SJCRH30 (cell line): ENCODE data around the gene NEXMIF. TPM values are rescaled to one million over a fixed set of nuclear protein-coding genes. Genes with fewer than 3 reads are reported as not detected.

Experiments
- DNase-seq, 2 experiments: peaks; one replicate each; pipeline ENCODE4 v3.0.0-alpha.2; 2015 to 2020
- H3K27ac ChIP-seq: fragments of 250-450 bp; sonication (Bioruptor Pico); 2 replicates; pipeline ENCODE4 v1.5.1; 2020; ENCODE audit warnings: mild to moderate bottlenecking, moderate library complexity
- H3K27me3 ChIP-seq: fragments of 250-450 bp; sonication (Bioruptor Pico); 2 replicates; pipeline ENCODE4 v1.5.1; 2020; ENCODE audit warnings: mild to moderate bottlenecking, moderate library complexity
- H3K36me3 ChIP-seq: fragments of 250-450 bp; sonication (Bioruptor Pico); 2 replicates; pipeline ENCODE4 v1.5.1; 2020; ENCODE audit warnings: mild to moderate bottlenecking, moderate library complexity
- H3K4me1 ChIP-seq: fragments of 250-450 bp; sonication (Bioruptor Pico); 2 replicates; pipeline ENCODE4 v1.5.1; 2020; ENCODE audit warnings: mild to moderate bottlenecking, moderate library complexity
- H3K4me3 ChIP-seq: fragments of 250-450 bp; sonication (Bioruptor Pico); 2 replicates; pipeline ENCODE4 v1.5.1; 2020; ENCODE audit warnings: mild to moderate bottlenecking, moderate library complexity
- H3K9me3 ChIP-seq: fragments of 250-450 bp; sonication (Bioruptor Pico); replicated peaks from 2 replicates; pipeline ENCODE4 v1.5.1; 2020; ENCODE audit warnings: mild to moderate bottlenecking, moderate library complexity
- total RNA-seq: library from RNA; depleted of rRNA; stranded (reverse); fragments of >200 nt; shearing (Covaris generic); gene quantifications from 2 replicates; pipeline ENCODE4 v1.2.3, GENCODE V29; 2014; rRNA removed

Gene NEXMIF
- total RNA-seq, 1 experiment from 2014 or later, result 0.02 TPM

GRCh38 chrX:74684466-74684865 is 240.8 kb downstream of the NEXMIF start:
- Histone ChIP-seq H3K27me3 (no peaks in the 10 kb centered on the region), H3K36me3 (no peaks in the 10 kb centered on the region), H3K27ac (no peak overlapping the region), H3K4me3 (no peak overlapping the region), H3K9me3 (no peaks in the 10 kb centered on the region), H3K4me1 (no peaks in the 10 kb centered on the region)
- no peak for DNase-seq

Other genes with a start within 250 kb of the NEXMIF start
- gene ABCB7, start 230.8 kb upstream of the NEXMIF start, total RNA-seq, result 44.2 and 52.3 TPM in 2 replicates